ENCODE measurements around the gene MRPL53.
"Not testable (repeated sequence)": the region's sequence is repeated elsewhere in the genome, so short reads cannot be mapped to it uniquely, and the experiment has no call there.

MRPL53 gene

GRCh38 chr2:74482801-74483674, 10.6 kb upstream of the MRPL53 start, which contains the start of the genes CCDC142 and TTC31:
TSS of gene CCDC142 (minus strand) at chr2:74482998. CDS start at chr2:74482837, 161 bp downstream.
TSS of gene TTC31 (plus strand) at chr2:74483081. CDS start at chr2:74483096, 15 bp downstream.
- DNase-seq (ENCODE audit: low read depth in 2 of 3, low spot score in 1 of 3), result peak; percentile 88 to 89 (median 89)

GRCh38 chr2:74481961-74482800, 9.7 kb upstream of the MRPL53 start:
- no peak for DNase-seq (ENCODE audit: low read depth in 2 of 3, low spot score in 1 of 3)

- no peak for DNase-seq (ENCODE audit: low read depth in 2 of 3, low spot score in 1 of 3)
These were observed 9.0 kb upstream of the MRPL53 start for GRCh38 chr2:74481431-74481830.

- DNase-seq (ENCODE audit: low read depth in 2 of 3, low spot score in 1 of 3), result no peak
These were observed 2.4 kb upstream of the MRPL53 start for GRCh38 chr2:74474899-74475298.

GRCh38 chr2:74474481-74474880, 2.0 kb upstream of the MRPL53 start:
- no peak for DNase-seq (ENCODE audit: low read depth in 2 of 3, low spot score in 1 of 3)

GRCh38 chr2:74472945-74473258, 422 bp upstream of the MRPL53 start:
- no peak for DNase-seq (ENCODE audit: low read depth in 2 of 3, low spot score in 1 of 3)

GRCh38 chr2:74471332-74472065, 981 bp downstream of the MRPL53 start:
- DNase-seq (ENCODE audit: low read depth in 2 of 3, low spot score in 1 of 3), result no peak

GRCh38 chr2:74470742-74471141, 1.7 kb downstream of the MRPL53 start:
- DNase-seq (ENCODE audit: low read depth in 2 of 3, low spot score in 1 of 3), result not testable (repeated sequence)

GRCh38 chr2:74464406-74464805, 8.1 kb downstream of the MRPL53 start:
- DNase-seq (ENCODE audit: low read depth in 2 of 3, low spot score in 1 of 3), result no peak

- no peak for DNase-seq (ENCODE audit: low read depth in 2 of 3, low spot score in 1 of 3)
These were observed 9.7 kb downstream of the MRPL53 start for GRCh38 chr2:74462786-74463105.

- DNase-seq (ENCODE audit: low read depth in 2 of 3, low spot score in 1 of 3), result no peak
These were observed 10.3 kb downstream of the MRPL53 start for GRCh38 chr2:74462054-74462785.

- no peak for DNase-seq (ENCODE audit: low read depth in 2 of 3, low spot score in 1 of 3)
These were observed 11.1 kb downstream of the MRPL53 start for GRCh38 chr2:74461187-74462053.

- DNase-seq (ENCODE audit: low read depth in 2 of 3, low spot score in 1 of 3), result not testable (repeated sequence)
These were observed 12.3 kb downstream of the MRPL53 start for GRCh38 chr2:74460187-74460586.

- DNase-seq (ENCODE audit: low read depth in 2 of 3, low spot score in 1 of 3), result not testable (repeated sequence)
These were observed 12.9 kb downstream of the MRPL53 start for GRCh38 chr2:74459503-74460118.

GRCh38 chr2:74458938-74459363, 13.5 kb downstream of the MRPL53 start:
- no peak for DNase-seq (ENCODE audit: low read depth in 2 of 3, low spot score in 1 of 3)

GRCh38 chr2:74458132-74458937, 14.1 kb downstream of the MRPL53 start, which contains the start of gene WBP1:
TSS of gene WBP1 (plus strand) at chr2:74458438. CDS start at chr2:74458603, 165 bp downstream.
- peak; percentile 98 to 99 (median 98) for DNase-seq (ENCODE audit: low read depth in 2 of 3, low spot score in 1 of 3)

GRCh38 chr2:74457549-74458131, 14.8 kb downstream of the MRPL53 start:
- DNase-seq (ENCODE audit: low read depth in 2 of 3, low spot score in 1 of 3), result peak; percentile 66 to 75 (median 69)

GRCh38 chr2:74457129-74457548, 15.3 kb downstream of the MRPL53 start:
- DNase-seq (ENCODE audit: low read depth in 2 of 3, low spot score in 1 of 3), result no peak

Measured in stimulated activated CD4-positive, alpha-beta T cell treated with anti-CD3 and anti-CD28 coated beads, Interleukin-12 subunit alpha, Interleukin-12 subunit beta, amount 100 ng/mL, for 48 hours (primary cell).